GM12873 (cell line): ENCODE data around the gene ERI3.

ENCODE experiments used
- TF ChIP-seq, protein P1 (sequence below): IDR thresholded peaks from 2 replicates; pipeline ENCODE4 v1.5.1; 2012; ENCODE audit warnings: low read depth, mild to moderate bottlenecking, moderate library complexity, low read length, control low read depth; ENCODE audit not compliant: insufficient read depth; ENCODE audit errors: missing control alignments

Gene ERI3

DNA sequence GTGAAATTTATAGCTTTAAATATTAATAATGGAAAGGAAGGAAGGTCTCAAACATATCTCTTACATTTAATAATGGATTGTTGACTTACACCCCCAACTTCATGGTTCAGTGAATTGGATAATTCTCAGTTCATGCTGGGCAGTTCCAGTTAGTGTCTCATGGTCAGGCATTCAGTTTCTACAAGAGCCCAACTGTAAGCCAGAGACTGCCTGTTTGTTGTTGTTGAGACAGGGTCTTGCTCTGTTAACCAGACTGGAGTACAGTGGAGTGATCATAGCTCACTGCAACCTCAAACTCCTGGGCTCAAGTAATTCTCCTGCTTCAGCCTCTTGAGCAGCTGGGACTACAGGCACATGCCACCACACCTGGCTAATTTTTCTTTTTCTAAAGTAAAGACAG is 146.8 kb downstream of the ERI3 start:
- TF ChIP-seq, protein P1, sequence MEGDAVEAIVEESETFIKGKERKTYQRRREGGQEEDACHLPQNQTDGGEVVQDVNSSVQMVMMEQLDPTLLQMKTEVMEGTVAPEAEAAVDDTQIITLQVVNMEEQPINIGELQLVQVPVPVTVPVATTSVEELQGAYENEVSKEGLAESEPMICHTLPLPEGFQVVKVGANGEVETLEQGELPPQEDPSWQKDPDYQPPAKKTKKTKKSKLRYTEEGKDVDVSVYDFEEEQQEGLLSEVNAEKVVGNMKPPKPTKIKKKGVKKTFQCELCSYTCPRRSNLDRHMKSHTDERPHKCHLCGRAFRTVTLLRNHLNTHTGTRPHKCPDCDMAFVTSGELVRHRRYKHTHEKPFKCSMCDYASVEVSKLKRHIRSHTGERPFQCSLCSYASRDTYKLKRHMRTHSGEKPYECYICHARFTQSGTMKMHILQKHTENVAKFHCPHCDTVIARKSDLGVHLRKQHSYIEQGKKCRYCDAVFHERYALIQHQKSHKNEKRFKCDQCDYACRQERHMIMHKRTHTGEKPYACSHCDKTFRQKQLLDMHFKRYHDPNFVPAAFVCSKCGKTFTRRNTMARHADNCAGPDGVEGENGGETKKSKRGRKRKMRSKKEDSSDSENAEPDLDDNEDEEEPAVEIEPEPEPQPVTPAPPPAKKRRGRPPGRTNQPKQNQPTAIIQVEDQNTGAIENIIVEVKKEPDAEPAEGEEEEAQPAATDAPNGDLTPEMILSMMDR: no peak

DNA sequence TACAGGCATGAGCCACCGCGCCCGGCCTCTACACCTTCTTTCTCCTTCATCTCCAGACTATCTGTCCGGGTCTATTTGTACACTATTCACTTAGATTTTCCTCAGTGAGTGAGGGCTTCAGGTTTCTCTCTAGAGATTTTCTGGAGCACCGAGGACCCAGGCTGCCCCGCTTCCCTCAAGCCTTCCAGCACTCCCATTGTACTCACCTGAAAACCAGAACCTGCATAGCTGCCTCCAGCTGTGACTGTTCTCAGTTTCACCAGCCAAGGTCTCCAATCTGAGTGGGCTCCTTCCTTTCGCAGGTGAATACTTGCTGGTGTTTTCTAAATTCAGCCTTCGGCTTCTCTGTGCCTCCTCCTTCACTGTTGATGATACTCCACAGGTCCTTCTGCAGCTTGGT is 154.7 kb downstream of the ERI3 start:
- TF ChIP-seq, protein P1: no peak

DNA sequence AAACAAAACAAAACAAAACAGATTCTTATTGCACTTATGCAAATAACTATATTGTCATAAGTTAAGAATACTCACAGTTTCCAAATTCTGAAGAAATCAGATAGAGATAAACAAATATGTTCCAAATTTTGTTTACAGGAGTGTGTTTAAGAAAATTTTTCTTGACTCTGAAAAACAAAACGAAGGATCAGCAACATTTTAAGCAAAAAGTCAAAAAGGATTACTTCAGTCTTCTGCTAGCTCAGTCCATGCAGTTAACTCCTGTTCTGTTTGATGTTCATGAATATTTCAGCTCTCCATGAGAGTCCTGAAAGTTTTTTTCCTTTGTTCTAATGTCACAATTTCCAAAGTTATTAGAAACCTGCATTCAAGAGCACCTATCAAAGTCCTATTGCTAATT is 180.4 kb downstream of the ERI3 start:
- TF ChIP-seq, protein P1: no peak
